ENCODE results near the gene PRDM1.

The PRDM1 gene

GRCh38 chr6:106097411-106098231 is 11.5 kb downstream of the PRDM1 start:
- Histone ChIP-seq H3K36me3 (ENCODE audit: insufficient read depth, low read length) (no peaks in the 10 kb centered on the region), H3K27ac (ENCODE audit: low read depth, low read length) (peak overlapping the region; percentile 61), H3K79me2 (ENCODE audit: control insufficient read depth, insufficient read depth, low read length, unreplicated experiment) (no peaks in the 10 kb centered on the region), H3K4me1 (ENCODE audit: control insufficient read depth, insufficient read depth, low read length, unreplicated experiment) (no peaks in the 10 kb centered on the region), H3K27me3 (ENCODE audit: insufficient read depth, low read length) (no peaks in the 10 kb centered on the region), H2AFZ (ENCODE audit: low read length, unreplicated experiment) (peak overlapping the region; percentile 85), H3K4me3 (ENCODE audit: low read depth, low read length) (peak overlapping the region; percentile 86)

GRCh38 chr6:106098383-106099234 is 12.5 kb downstream of the PRDM1 start:
- H2AFZ ChIP-seq (ENCODE audit: low read length, unreplicated experiment): peak overlapping the region; percentile 85

GRCh38 chr6:106099235-106099537 is 13.1 kb downstream of the PRDM1 start:
- Histone ChIP-seq H3K4me3 (ENCODE audit: low read depth, low read length) (peak overlapping the region; percentile 86), H3K27ac (ENCODE audit: low read depth, low read length) (peak overlapping the region; percentile 61), H3K79me2 (ENCODE audit: control insufficient read depth, insufficient read depth, low read length, unreplicated experiment) (no peaks in the 10 kb centered on the region), H3K27me3 (ENCODE audit: insufficient read depth, low read length) (no peaks in the 10 kb centered on the region), H2AFZ (ENCODE audit: low read length, unreplicated experiment) (peak overlapping the region; percentile 3), H3K4me1 (ENCODE audit: control insufficient read depth, insufficient read depth, low read length, unreplicated experiment) (no peaks in the 10 kb centered on the region), H3K36me3 (ENCODE audit: insufficient read depth, low read length) (no peaks in the 10 kb centered on the region)

More at GRCh38 chr6:106098383-106099234, 12.5 kb downstream of the PRDM1 start:
- Histone ChIP-seq H3K4me3 (ENCODE audit: low read depth, low read length) (peak overlapping the region; percentile 86), H3K27ac (ENCODE audit: low read depth, low read length) (peak overlapping the region; percentile 61), H3K27me3 (ENCODE audit: insufficient read depth, low read length) (no peaks in the 10 kb centered on the region), H3K4me1 (ENCODE audit: control insufficient read depth, insufficient read depth, low read length, unreplicated experiment) (no peaks in the 10 kb centered on the region), H3K36me3 (ENCODE audit: insufficient read depth, low read length) (no peaks in the 10 kb centered on the region), H3K79me2 (ENCODE audit: control insufficient read depth, insufficient read depth, low read length, unreplicated experiment) (no peaks in the 10 kb centered on the region)

- no peaks in the 10 kb centered on the region for H3K79me2 ChIP-seq (ENCODE audit: control insufficient read depth, insufficient read depth, low read length, unreplicated experiment)
- no peaks in the 10 kb centered on the region for H3K27me3 ChIP-seq (ENCODE audit: insufficient read depth, low read length)
- H3K27ac ChIP-seq (ENCODE audit: low read depth, low read length): no peak overlapping the region
- no peaks in the 10 kb centered on the region for H3K36me3 ChIP-seq (ENCODE audit: insufficient read depth, low read length)
- no peak overlapping the region for H2AFZ ChIP-seq (ENCODE audit: low read length, unreplicated experiment)
- H3K4me3 ChIP-seq (ENCODE audit: low read depth, low read length): no peak overlapping the region
- H3K4me1 ChIP-seq (ENCODE audit: control insufficient read depth, insufficient read depth, low read length, unreplicated experiment): no peaks in the 10 kb centered on the region
Observed at GRCh38 chr6:106100755-106101154, 14.6 kb downstream of the PRDM1 start.

GRCh38 chr6:106101466-106101865 is 15.3 kb downstream of the PRDM1 start:
- H3K27me3 ChIP-seq (ENCODE audit: insufficient read depth, low read length): no peaks in the 10 kb centered on the region
- H2AFZ ChIP-seq (ENCODE audit: low read length, unreplicated experiment): no peak overlapping the region

GRCh38 chr6:106102034-106102433 is 15.9 kb downstream of the PRDM1 start:
- Histone ChIP-seq H3K4me1 (ENCODE audit: control insufficient read depth, insufficient read depth, low read length, unreplicated experiment) (no peaks in the 10 kb centered on the region), H3K27me3 (ENCODE audit: insufficient read depth, low read length) (no peaks in the 10 kb centered on the region), H3K27ac (ENCODE audit: low read depth, low read length) (no peak overlapping the region), H3K36me3 (ENCODE audit: insufficient read depth, low read length) (peaks cover 5% of the 10 kb centered on the region; the same call in 1 of the 2 replicates), H3K79me2 (ENCODE audit: control insufficient read depth, insufficient read depth, low read length, unreplicated experiment) (no peaks in the 10 kb centered on the region), H3K4me3 (ENCODE audit: low read depth, low read length) (no peak overlapping the region), H2AFZ (ENCODE audit: low read length, unreplicated experiment) (no peak overlapping the region)

More at GRCh38 chr6:106101466-106101865, 15.3 kb downstream of the PRDM1 start:
- peaks cover 4% of the 10 kb centered on the region; the same call in 1 of the 2 replicates for H3K36me3 ChIP-seq (ENCODE audit: insufficient read depth, low read length)
- H3K27ac ChIP-seq (ENCODE audit: low read depth, low read length): no peak overlapping the region
- no peaks in the 10 kb centered on the region for H3K79me2 ChIP-seq (ENCODE audit: control insufficient read depth, insufficient read depth, low read length, unreplicated experiment)
- H3K4me3 ChIP-seq (ENCODE audit: low read depth, low read length): no peak overlapping the region
- no peaks in the 10 kb centered on the region for H3K4me1 ChIP-seq (ENCODE audit: control insufficient read depth, insufficient read depth, low read length, unreplicated experiment)

GRCh38 chr6:106102967-106103727 is 17.0 kb downstream of the PRDM1 start:
- Histone ChIP-seq H2AFZ (ENCODE audit: low read length, unreplicated experiment) (peak overlapping the region; percentile 35), H3K27ac (ENCODE audit: low read depth, low read length) (no peak overlapping the region), H3K4me3 (ENCODE audit: low read depth, low read length) (peak overlapping the region; percentile 58), H3K36me3 (ENCODE audit: insufficient read depth, low read length) (peaks cover 8% of the 10 kb centered on the region; the same call in 1 of the 2 replicates), H3K27me3 (ENCODE audit: insufficient read depth, low read length) (no peaks in the 10 kb centered on the region), H3K4me1 (ENCODE audit: control insufficient read depth, insufficient read depth, low read length, unreplicated experiment) (no peaks in the 10 kb centered on the region), H3K79me2 (ENCODE audit: control insufficient read depth, insufficient read depth, low read length, unreplicated experiment) (no peaks in the 10 kb centered on the region)

GRCh38 chr6:106103728-106104109 is 17.6 kb downstream of the PRDM1 start:
- H3K4me3 ChIP-seq (ENCODE audit: low read depth, low read length): peak overlapping the region; percentile 58
- no peak overlapping the region for H3K27ac ChIP-seq (ENCODE audit: low read depth, low read length)

GRCh38 chr6:106104476-106104875 is 18.3 kb downstream of the PRDM1 start:
- Histone ChIP-seq H3K27ac (ENCODE audit: low read depth, low read length) (no peak overlapping the region), H3K27me3 (ENCODE audit: insufficient read depth, low read length) (no peaks in the 10 kb centered on the region), H3K36me3 (ENCODE audit: insufficient read depth, low read length) (peaks cover 8% of the 10 kb centered on the region; the same call in 1 of the 2 replicates), H3K4me1 (ENCODE audit: control insufficient read depth, insufficient read depth, low read length, unreplicated experiment) (no peaks in the 10 kb centered on the region), H2AFZ (ENCODE audit: low read length, unreplicated experiment) (no peak overlapping the region), H3K4me3 (ENCODE audit: low read depth, low read length) (no peak overlapping the region), H3K79me2 (ENCODE audit: control insufficient read depth, insufficient read depth, low read length, unreplicated experiment) (no peaks in the 10 kb centered on the region)

More at GRCh38 chr6:106103728-106104109, 17.6 kb downstream of the PRDM1 start:
- H3K36me3 ChIP-seq (ENCODE audit: insufficient read depth, low read length): peaks cover 8% of the 10 kb centered on the region; the same call in 1 of the 2 replicates
- no peaks in the 10 kb centered on the region for H3K79me2 ChIP-seq (ENCODE audit: control insufficient read depth, insufficient read depth, low read length, unreplicated experiment)
- H3K4me1 ChIP-seq (ENCODE audit: control insufficient read depth, insufficient read depth, low read length, unreplicated experiment): no peaks in the 10 kb centered on the region
- H2AFZ ChIP-seq (ENCODE audit: low read length, unreplicated experiment): peak overlapping the region; percentile 35
- H3K27me3 ChIP-seq (ENCODE audit: insufficient read depth, low read length): no peaks in the 10 kb centered on the region

GRCh38 chr6:106104941-106105340 is 18.8 kb downstream of the PRDM1 start:
- Histone ChIP-seq H3K36me3 (ENCODE audit: insufficient read depth, low read length) (peaks cover 8% of the 10 kb centered on the region; the same call in 1 of the 2 replicates), H3K27me3 (ENCODE audit: insufficient read depth, low read length) (no peaks in the 10 kb centered on the region), H3K27ac (ENCODE audit: low read depth, low read length) (no peak overlapping the region), H3K79me2 (ENCODE audit: control insufficient read depth, insufficient read depth, low read length, unreplicated experiment) (no peaks in the 10 kb centered on the region), H3K4me1 (ENCODE audit: control insufficient read depth, insufficient read depth, low read length, unreplicated experiment) (no peaks in the 10 kb centered on the region), H3K4me3 (ENCODE audit: low read depth, low read length) (no peak overlapping the region), H2AFZ (ENCODE audit: low read length, unreplicated experiment) (no peak overlapping the region)
